ENCODE results near the gene TMPRSS4.

Gene TMPRSS4

DNA sequence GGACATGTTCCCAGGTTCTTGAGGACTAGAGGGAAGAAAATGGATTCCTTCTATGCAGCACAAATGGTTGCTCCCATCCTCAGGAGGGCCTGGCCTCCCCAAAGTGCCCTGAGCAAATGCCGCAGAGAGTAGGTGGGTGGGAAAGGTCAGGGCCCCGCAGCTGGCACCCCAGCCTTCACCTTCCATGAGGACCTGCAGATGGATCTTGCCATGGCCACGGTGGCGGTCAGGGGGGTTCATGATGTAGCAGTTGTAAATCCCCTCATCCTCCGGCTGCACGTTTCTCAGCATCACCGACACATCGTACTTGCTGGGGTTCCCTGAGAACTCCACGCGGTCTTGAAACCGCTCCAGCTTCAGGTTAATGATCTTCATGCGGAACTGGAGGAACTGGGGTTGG lies 91.0 kb downstream of the TMPRSS4 start:
- H3K4me3 ChIP-seq (ENCODE audit: low read depth, low read length): no peak overlapping the region
- TF ChIP-seq MYC (IDR thresholded peaks at IDR 0.05; ENCODE audit: low read depth, low read length) (no peak), POLR2A (IDR thresholded peaks at IDR 0.05; ENCODE audit: extremely low read depth, insufficient read length) (no peak)
- TF ChIP-seq, protein P1, sequence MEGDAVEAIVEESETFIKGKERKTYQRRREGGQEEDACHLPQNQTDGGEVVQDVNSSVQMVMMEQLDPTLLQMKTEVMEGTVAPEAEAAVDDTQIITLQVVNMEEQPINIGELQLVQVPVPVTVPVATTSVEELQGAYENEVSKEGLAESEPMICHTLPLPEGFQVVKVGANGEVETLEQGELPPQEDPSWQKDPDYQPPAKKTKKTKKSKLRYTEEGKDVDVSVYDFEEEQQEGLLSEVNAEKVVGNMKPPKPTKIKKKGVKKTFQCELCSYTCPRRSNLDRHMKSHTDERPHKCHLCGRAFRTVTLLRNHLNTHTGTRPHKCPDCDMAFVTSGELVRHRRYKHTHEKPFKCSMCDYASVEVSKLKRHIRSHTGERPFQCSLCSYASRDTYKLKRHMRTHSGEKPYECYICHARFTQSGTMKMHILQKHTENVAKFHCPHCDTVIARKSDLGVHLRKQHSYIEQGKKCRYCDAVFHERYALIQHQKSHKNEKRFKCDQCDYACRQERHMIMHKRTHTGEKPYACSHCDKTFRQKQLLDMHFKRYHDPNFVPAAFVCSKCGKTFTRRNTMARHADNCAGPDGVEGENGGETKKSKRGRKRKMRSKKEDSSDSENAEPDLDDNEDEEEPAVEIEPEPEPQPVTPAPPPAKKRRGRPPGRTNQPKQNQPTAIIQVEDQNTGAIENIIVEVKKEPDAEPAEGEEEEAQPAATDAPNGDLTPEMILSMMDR (IDR thresholded peaks at IDR 0.05; ENCODE audit: low read depth, low read length): no peak
- TF ChIP-seq, protein P2, sequence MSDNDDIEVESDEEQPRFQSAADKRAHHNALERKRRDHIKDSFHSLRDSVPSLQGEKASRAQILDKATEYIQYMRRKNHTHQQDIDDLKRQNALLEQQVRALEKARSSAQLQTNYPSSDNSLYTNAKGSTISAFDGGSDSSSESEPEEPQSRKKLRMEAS (IDR thresholded peaks at IDR 0.05; ENCODE audit: low read depth, low read length): no peak
- no peak for DNase-seq (ENCODE audit: low read depth)

DNA sequence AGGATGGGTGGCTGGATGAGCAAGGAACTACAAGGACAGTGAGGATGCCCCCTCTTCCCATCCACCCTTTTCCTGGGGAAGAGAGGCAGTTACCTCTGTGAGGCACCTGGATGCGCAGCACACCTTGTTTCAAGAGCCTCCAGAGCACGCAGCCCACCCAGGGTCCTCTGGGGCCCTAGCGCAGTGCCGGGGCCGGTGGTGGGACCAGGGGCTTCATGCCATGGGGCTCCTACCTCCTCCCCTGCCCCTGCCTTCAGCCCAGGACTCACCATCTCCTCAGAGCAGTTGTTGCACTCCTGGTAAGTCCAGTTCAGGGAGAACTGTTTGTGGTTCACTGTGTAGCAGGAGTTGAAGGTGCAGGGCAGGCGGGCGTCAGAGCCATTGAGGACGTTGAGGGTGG lies 91.4 kb downstream of the TMPRSS4 start:
- no peak overlapping the region for H3K4me3 ChIP-seq (ENCODE audit: low read depth, low read length)
- TF ChIP-seq POLR2A (IDR thresholded peaks at IDR 0.05; ENCODE audit: extremely low read depth, insufficient read length): no peak
- TF ChIP-seq, protein P2 (IDR thresholded peaks at IDR 0.05; ENCODE audit: low read depth, low read length): no peak
- TF ChIP-seq, protein P1 (IDR thresholded peaks at IDR 0.05; ENCODE audit: low read depth, low read length): no peak
- TF ChIP-seq MYC (IDR thresholded peaks at IDR 0.05; ENCODE audit: low read depth, low read length): no peak
- no peak for DNase-seq (ENCODE audit: low read depth)

DNA sequence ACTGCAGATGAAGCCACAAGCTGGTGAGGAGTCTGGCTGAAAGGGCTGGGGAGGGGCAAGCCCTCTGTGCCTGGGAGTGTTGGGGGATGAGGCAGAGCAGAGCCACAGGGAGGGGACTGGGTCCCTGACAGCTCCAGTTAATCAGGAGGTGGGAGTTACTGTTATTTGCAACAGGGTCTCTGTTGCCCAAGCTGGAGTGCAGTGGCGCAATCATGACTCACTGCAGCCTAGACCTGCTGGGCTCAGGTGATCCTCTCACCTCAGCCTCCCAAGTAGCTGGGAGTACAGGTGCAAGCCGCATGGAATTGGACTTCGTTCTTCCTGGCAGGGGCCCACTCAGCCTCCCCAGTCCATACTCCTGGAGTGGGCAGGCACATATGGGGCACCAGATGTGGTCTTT lies 91.9 kb downstream of the TMPRSS4 start:
- peak; percentile 36 for DNase-seq (ENCODE audit: low read depth)
- TF ChIP-seq, protein P1 (IDR thresholded peaks at IDR 0.05; ENCODE audit: low read depth, low read length): no peak
- TF ChIP-seq, protein P2 (IDR thresholded peaks at IDR 0.05; ENCODE audit: low read depth, low read length): no peak
- TF ChIP-seq POLR2A (IDR thresholded peaks at IDR 0.05; ENCODE audit: extremely low read depth, insufficient read length): no peak
- no peak for TF ChIP-seq MYC (IDR thresholded peaks at IDR 0.05; ENCODE audit: low read depth, low read length)

DNA sequence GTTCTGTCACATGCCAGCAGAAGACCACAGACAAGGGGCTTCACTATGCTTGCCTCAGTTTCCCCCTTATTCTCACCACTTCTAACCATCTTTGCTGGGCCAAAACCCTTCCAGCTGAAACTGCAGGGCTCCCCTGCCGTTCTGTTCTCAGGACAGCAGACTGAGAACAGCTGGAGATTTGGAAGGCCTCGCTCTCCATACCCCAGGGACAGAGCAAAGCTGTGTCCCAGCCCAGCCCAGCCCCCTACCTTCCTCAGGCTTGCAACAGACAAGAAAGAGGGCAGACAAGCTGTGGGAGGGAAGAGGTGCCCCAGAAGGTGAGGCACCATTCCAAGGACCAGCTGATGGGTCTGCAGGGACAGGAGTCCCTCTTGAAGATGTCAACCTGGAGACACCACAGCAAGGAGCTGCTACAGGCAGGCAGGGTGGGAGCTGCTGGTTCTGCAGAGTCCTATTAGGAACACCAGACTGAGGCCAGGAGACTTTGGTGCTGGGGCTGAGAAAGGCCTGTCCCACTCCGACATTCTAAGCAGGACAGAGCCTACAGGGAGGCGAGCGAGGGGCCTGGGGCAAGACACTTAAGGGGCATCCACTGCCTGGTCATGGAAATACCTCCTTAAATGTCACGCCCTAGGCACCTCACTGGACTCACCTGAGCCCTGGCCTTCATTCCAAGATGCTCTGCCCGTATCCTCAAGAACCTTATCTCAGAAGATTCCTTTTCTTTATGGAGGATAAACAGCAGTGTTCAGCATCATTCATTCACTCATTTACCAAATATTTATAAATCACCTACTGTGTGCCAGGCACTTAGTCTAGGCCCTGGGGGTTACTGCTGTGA lies 92.6 kb downstream of the TMPRSS4 start:
- TF ChIP-seq, protein P1 (IDR thresholded peaks at IDR 0.05; ENCODE audit: low read depth, low read length): no peak
- TF ChIP-seq, protein P2 (IDR thresholded peaks at IDR 0.05; ENCODE audit: low read depth, low read length): no peak
- TF ChIP-seq POLR2A (IDR thresholded peaks at IDR 0.05; ENCODE audit: extremely low read depth, insufficient read length) (no peak), MYC (IDR thresholded peaks at IDR 0.05; ENCODE audit: low read depth, low read length) (no peak)

More for the DNA sequence above, 91.9 kb downstream of the TMPRSS4 start:
- no peak overlapping the region for H3K4me3 ChIP-seq (ENCODE audit: low read depth, low read length)

DNA sequence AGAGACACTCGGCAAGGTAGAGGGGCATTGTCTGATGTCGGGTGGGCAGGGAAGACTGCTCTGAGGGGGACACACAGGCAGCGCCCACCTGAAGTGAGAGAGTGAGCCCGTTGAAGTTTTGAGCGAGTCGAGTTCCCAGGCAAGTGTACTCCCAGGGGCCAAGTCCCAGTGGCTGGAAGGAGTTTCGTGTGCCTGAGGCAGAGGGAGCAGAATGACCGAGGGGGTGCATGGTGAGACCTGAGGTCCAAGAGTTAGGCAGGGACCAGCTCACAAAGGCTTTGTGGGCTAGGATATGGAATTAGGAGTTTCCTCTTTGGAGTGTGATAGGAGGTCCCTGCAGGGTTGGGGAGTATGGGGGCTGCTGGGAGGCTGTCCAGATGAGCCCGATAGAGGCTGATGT lies 93.4 kb downstream of the TMPRSS4 start:
- H3K4me3 ChIP-seq (ENCODE audit: low read depth, low read length): no peak overlapping the region
- TF ChIP-seq, protein P1 (IDR thresholded peaks at IDR 0.05; ENCODE audit: low read depth, low read length): no peak
- TF ChIP-seq, protein P2 (IDR thresholded peaks at IDR 0.05; ENCODE audit: low read depth, low read length): no peak
- TF ChIP-seq MYC (IDR thresholded peaks at IDR 0.05; ENCODE audit: low read depth, low read length) (no peak), POLR2A (IDR thresholded peaks at IDR 0.05; ENCODE audit: extremely low read depth, insufficient read length) (no peak)
- no peak for DNase-seq (ENCODE audit: low read depth)

More for the DNA sequence above, 92.6 kb downstream of the TMPRSS4 start:
- DNase-seq (ENCODE audit: low read depth): peak; percentile 31
- H3K4me3 ChIP-seq (ENCODE audit: low read depth, low read length): no peak overlapping the region
